ENCODE measurements around the gene USP19.

DNA sequence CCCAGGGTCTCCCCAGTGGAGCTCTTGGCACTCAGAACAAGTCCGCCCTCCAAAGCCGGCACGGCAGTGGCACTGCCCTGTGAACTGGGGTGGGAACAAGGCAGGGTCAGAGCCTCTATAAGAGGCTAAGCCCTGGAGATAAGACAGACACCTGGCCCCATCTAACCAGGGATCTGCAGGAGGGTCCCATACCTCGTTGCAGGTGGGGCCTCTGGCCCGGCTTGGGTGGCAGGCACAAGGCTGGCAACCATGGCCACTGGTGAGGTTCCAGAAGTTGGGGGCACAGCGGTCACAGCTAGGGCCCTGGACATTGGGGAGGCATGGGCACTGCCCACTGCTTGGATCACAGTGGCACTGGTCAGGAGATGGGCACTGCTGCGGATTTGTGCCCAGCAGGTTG is 3.6 kb upstream of the USP19 start:
- TF ChIP-seq, protein P1, sequence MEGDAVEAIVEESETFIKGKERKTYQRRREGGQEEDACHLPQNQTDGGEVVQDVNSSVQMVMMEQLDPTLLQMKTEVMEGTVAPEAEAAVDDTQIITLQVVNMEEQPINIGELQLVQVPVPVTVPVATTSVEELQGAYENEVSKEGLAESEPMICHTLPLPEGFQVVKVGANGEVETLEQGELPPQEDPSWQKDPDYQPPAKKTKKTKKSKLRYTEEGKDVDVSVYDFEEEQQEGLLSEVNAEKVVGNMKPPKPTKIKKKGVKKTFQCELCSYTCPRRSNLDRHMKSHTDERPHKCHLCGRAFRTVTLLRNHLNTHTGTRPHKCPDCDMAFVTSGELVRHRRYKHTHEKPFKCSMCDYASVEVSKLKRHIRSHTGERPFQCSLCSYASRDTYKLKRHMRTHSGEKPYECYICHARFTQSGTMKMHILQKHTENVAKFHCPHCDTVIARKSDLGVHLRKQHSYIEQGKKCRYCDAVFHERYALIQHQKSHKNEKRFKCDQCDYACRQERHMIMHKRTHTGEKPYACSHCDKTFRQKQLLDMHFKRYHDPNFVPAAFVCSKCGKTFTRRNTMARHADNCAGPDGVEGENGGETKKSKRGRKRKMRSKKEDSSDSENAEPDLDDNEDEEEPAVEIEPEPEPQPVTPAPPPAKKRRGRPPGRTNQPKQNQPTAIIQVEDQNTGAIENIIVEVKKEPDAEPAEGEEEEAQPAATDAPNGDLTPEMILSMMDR (IDR thresholded peaks at IDR 0.05) = no peak
- no peak for TF ChIP-seq POLR2A (IDR thresholded peaks at IDR 0.05)
